ENCODE measurements around the gene SAA4. TPM values are rescaled to one million over a fixed set of nuclear protein-coding genes. Genes with fewer than 3 reads are reported as not detected.

The SAA4 gene, protein sequence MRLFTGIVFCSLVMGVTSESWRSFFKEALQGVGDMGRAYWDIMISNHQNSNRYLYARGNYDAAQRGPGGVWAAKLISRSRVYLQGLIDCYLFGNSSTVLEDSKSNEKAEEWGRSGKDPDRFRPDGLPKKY
- total RNA-seq: not detected
- not detected for polyA plus RNA-seq (2013, experiment 1 of 2)
- not detected for polyA plus RNA-seq (2013, experiment 2 of 2)
- long read RNA-seq, experiment 1: 0 reads
- long read RNA-seq, experiment 2: 0 reads
- long read RNA-seq, experiment 3: 0 reads
- long read RNA-seq, experiment 4: 0 reads

DNA sequence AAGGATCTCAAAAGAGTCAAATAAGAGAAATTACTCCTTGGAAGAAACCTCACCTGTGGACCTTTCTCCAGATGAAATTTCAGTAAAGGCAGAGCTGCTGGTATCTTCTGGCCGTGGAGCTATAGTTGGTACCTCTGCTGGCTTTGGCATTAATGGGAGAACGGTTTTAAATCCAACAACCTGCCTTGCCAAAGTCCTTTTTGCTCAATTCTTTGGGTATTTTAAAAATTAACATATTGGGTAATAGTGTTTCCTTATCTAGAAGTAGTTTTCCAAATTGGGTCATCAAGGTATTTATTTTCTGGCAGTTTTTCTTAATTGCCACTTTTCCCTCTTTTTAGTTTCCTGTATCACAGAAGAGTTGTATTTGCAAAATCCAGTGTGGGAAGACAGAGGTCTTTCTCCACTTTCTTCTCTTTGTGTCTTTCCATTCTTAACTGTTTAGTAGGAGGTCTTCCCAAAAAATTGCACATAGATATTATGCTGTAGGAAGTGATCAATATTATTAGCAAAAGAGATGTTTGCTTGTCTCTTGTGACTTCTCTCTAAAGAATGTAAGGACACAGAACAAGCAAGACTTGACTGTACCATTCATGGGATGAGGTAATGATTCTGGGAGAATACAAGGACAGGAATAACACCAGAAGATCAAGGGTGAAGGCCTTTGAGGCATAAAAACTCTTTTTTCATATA is at the start of gene SAA4:
SAA4 (minus strand) TSS at position 139 of the 693 bp plus-strand sequence. CDS start 876 bp downstream, outside the sequence.
- Histone ChIP-seq H3K9ac (ENCODE audit: extremely low read depth, low read length, poor library complexity, severe bottlenecking) (no peak within 1 kb of the TSS), H3K4me1 (ENCODE audit: control insufficient read depth, insufficient read depth, low read length) (no peaks in the 10 kb centered on the region), H3K4me3 (ENCODE audit: low read length) (no peak within 1 kb of the TSS), H3K9me3 (ENCODE audit: control insufficient read depth, low read length) (no peaks in the 10 kb centered on the region), H3K27ac (ENCODE audit: low read depth, low read length) (no peak within 1 kb of the TSS), H3K27me3 (ENCODE audit: control insufficient read depth, insufficient read depth, low read length, poor library complexity, severe bottlenecking) (peaks cover 23% of the 10 kb centered on the region), H3K36me3 (ENCODE audit: control insufficient read depth, insufficient read depth, low read length) (no peaks in the 10 kb centered on the region)
- no peak within 1 kb of the TSS for H3K4me3 Mint-ChIP-seq
- TF ChIP-seq, protein P1, sequence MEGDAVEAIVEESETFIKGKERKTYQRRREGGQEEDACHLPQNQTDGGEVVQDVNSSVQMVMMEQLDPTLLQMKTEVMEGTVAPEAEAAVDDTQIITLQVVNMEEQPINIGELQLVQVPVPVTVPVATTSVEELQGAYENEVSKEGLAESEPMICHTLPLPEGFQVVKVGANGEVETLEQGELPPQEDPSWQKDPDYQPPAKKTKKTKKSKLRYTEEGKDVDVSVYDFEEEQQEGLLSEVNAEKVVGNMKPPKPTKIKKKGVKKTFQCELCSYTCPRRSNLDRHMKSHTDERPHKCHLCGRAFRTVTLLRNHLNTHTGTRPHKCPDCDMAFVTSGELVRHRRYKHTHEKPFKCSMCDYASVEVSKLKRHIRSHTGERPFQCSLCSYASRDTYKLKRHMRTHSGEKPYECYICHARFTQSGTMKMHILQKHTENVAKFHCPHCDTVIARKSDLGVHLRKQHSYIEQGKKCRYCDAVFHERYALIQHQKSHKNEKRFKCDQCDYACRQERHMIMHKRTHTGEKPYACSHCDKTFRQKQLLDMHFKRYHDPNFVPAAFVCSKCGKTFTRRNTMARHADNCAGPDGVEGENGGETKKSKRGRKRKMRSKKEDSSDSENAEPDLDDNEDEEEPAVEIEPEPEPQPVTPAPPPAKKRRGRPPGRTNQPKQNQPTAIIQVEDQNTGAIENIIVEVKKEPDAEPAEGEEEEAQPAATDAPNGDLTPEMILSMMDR (conservative IDR thresholded peaks at IDR 0.05): no peak
- H3K36me3 Mint-ChIP-seq (ENCODE audit: low read depth): no peaks in the 10 kb centered on the region
- no peaks in the 10 kb centered on the region for H3K4me1 Mint-ChIP-seq
- H3K9me3 Mint-ChIP-seq: no peaks in the 10 kb centered on the region
- DNase-seq: no peak
- H3K27me3 Mint-ChIP-seq (ENCODE audit: insufficient read depth): peaks cover 19% of the 10 kb centered on the region
- WGBS, 2 experiments (ENCODE audit: insufficient coverage in 1 of 2, insufficient read length in 1 of 2): 92 to 93% methylated on average over 2 of the region's 2 CpGs
- H3K27ac Mint-ChIP-seq: no peak within 1 kb of the TSS

DNA sequence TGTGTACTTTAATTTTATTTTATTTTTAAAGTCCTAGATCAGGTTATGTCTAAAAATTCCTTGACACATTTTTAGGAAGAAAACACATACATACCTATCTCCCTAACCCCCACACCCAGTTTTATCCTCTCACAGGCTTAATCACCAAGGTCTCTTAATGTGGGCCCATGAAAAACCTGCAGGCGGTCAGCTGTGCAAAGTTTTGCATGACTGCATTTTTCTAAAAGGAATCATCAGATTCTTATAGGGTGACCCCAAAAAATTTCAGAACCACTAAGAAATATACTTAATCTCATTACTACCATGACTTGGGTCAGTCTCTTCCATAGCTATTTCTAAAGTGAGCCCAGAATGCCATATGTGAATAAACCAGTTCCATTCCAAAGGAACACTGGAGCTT is 49.2 kb upstream of the SAA4 start:
- no peaks in the 10 kb centered on the region for H3K27me3 Mint-ChIP-seq (ENCODE audit: insufficient read depth)

DNA sequence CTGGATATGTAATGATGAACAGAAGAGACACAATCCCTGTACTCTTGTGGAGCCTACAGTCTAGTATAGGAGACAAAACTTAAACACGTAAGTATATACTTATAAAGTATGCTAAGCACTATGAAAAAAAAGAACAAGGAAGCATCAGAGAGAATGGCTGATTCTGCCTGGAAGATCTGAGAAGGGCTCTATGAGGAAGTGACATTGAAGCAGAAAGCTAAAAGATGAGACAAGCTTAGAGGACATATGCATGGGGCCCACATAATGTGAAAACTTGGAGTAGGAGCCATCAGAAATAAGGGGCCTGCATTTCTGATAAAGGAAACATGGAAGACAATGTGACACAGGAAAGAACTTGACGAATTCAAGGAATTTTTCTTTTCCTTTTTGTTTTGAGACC is 46.0 kb upstream of the SAA4 start:
- H3K36me3 Mint-ChIP-seq (ENCODE audit: low read depth): peaks cover 73% of the 10 kb centered on the region
- 98 to 100% methylated on average over 1 to 2 of the region's 2 CpGs for WGBS, 2 experiments (ENCODE audit: insufficient coverage in 1 of 2, insufficient read length in 1 of 2)
- no peaks in the 10 kb centered on the region for H3K4me1 Mint-ChIP-seq

More for the DNA sequence above, 49.2 kb upstream of the SAA4 start:
- Histone ChIP-seq H3K9ac (ENCODE audit: extremely low read depth, low read length, poor library complexity, severe bottlenecking) (no peak overlapping the region), H3K9me3 (ENCODE audit: control insufficient read depth, low read length) (no peaks in the 10 kb centered on the region), H3K36me3 (ENCODE audit: control insufficient read depth, insufficient read depth, low read length) (peaks cover 90% of the 10 kb centered on the region), H3K4me1 (ENCODE audit: control insufficient read depth, insufficient read depth, low read length) (peaks cover 3% of the 10 kb centered on the region), H3K4me3 (ENCODE audit: low read length) (no peak overlapping the region), H3K27me3 (ENCODE audit: control insufficient read depth, insufficient read depth, low read length, poor library complexity, severe bottlenecking) (no peaks in the 10 kb centered on the region), H3K27ac (ENCODE audit: low read depth, low read length) (no peak overlapping the region)
- DNase-seq: no peak
- no peak overlapping the region for H3K27ac Mint-ChIP-seq
- H3K36me3 Mint-ChIP-seq (ENCODE audit: low read depth): peaks cover 67% of the 10 kb centered on the region
- H3K4me1 Mint-ChIP-seq: no peaks in the 10 kb centered on the region
- TF ChIP-seq, protein P1 (conservative IDR thresholded peaks at IDR 0.05): no peak
- 88 to 93% methylated on average over 1 of the region's 1 CpG for WGBS, 2 experiments (ENCODE audit: insufficient coverage in 1 of 2, insufficient read length in 1 of 2)
- H3K4me3 Mint-ChIP-seq: no peak overlapping the region
- H3K9me3 Mint-ChIP-seq: no peaks in the 10 kb centered on the region

More for the DNA sequence above, 46.0 kb upstream of the SAA4 start:
- Histone ChIP-seq H3K4me1 (ENCODE audit: control insufficient read depth, insufficient read depth, low read length) (peaks cover 3% of the 10 kb centered on the region), H3K4me3 (ENCODE audit: low read length) (no peak overlapping the region), H3K27ac (ENCODE audit: low read depth, low read length) (no peak overlapping the region), H3K9me3 (ENCODE audit: control insufficient read depth, low read length) (no peaks in the 10 kb centered on the region), H3K36me3 (ENCODE audit: control insufficient read depth, insufficient read depth, low read length) (peaks cover 90% of the 10 kb centered on the region), H3K27me3 (ENCODE audit: control insufficient read depth, insufficient read depth, low read length, poor library complexity, severe bottlenecking) (no peaks in the 10 kb centered on the region), H3K9ac (ENCODE audit: extremely low read depth, low read length, poor library complexity, severe bottlenecking) (no peak overlapping the region)
- no peaks in the 10 kb centered on the region for H3K27me3 Mint-ChIP-seq (ENCODE audit: insufficient read depth)
- DNase-seq: no peak
- TF ChIP-seq, protein P1 (conservative IDR thresholded peaks at IDR 0.05): no peak
- no peaks in the 10 kb centered on the region for H3K9me3 Mint-ChIP-seq
- no peak overlapping the region for H3K4me3 Mint-ChIP-seq
- no peak overlapping the region for H3K27ac Mint-ChIP-seq
